Stimulated activated CD4-positive, alpha-beta T cell treated with anti-CD3 and anti-CD28 coated beads, Interleukin-12 subunit alpha, Interleukin-12 subunit beta, amount 100 ng/mL, for 48 hours (primary cell): ENCODE data around the gene MEIS2.

Source experiments
- DNase-seq, 3 donors: peaks; one replicate each; pipeline ENCODE4 v3.0.0-alpha.2; 2020; ENCODE audit warnings: low read depth in 2 of 3, low spot score in 1 of 3

Gene MEIS2

DNA sequence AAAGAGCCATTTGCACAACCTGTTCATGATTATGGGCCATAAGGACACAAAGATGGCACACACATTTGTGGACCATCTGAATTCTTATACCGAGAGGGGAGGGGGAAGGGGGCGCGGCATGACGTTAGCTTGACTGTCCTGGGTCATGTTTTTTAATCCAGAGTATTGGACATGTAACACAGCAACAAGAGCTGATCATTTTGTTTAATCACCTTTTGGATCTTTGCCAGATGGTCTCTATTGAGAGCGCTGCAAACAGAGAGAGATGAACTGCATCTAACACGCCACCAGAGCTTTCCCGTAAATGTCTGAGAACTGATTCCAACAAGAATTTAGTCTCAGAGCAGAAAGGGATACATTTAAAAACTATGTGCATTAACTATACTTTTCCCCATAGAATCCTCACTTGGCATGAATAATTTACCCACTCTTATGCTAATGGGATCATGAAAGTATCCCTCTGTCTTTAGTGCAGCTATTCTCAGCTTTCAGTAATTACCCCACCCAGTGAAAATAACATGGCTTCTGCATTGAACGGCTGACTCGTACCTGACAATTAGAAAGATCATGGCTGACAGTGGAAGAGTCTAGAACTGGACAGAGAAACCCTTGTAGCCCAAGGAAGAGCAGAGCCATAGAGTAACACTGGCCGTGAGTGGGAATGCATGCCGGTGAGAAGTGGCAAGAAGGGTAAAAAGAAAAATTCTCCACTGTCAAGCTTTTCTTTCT, 22.6 kb downstream of the MEIS2 start:
- DNase-seq: no peak

DNA sequence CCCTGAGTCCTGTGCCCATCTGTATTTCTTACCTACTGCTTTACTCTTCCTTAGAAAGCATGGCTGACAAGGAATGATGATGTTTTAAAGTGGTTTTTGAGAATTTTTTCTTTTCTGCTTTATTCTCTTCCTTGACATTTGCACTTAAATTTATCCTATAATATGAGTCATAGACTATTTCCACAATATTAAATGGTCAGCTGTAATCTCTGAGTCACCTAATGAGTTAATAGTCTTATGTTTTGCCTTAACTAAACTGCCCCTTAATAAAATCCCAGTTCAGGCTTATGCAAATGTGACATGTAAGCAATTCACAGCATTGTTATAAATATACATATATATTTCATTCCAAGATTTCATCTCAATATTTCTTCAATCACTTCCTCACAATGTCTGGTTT, 23.8 kb downstream of the MEIS2 start:
- no peak for DNase-seq

DNA sequence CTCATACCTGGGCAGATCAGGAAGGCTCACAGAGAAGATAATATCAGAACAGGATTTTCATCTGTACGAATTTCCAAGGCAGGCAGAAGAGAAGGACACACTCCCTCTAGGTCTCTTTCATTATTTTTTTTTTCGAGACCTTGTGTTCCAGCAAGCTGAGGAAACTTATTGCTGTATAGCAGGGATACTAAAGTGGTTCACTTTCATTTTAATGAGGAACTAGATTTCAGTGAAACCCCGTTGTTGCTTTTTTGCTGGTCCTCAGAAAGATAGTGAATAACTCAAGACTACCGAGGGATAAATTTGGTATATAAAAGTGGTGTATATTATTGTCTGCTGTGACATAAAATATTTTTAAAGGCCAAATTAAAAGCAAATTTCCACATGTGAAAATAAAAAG, 24.6 kb downstream of the MEIS2 start:
- DNase-seq: no peak

GRCh38 chr15:37072181-37072580, 28.2 kb downstream of the MEIS2 start:
- DNase-seq: no peak

DNA sequence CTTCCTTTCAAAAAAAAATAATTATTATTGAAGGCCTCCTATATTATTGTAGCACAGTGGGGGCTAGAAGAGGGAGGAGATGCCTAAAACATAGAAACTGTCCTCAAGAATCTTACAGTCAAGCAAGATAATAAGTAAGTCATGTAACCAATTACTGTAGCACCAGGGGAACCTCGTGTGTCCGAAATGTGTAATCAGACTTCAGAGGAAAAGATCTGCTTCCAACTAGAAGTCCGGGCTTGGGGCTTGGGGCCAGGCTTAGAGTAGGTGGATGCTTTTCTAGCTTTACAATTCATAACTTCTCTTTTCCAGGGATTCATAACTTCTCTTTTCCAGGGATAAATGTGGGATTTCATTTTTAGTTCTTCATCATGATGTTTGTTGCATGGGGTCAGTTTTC, 29.2 kb downstream of the MEIS2 start:
- DNase-seq: no peak

- no peak for DNase-seq
These were observed 29.7 kb downstream of the MEIS2 start for GRCh38 chr15:37070686-37071085.

DNA sequence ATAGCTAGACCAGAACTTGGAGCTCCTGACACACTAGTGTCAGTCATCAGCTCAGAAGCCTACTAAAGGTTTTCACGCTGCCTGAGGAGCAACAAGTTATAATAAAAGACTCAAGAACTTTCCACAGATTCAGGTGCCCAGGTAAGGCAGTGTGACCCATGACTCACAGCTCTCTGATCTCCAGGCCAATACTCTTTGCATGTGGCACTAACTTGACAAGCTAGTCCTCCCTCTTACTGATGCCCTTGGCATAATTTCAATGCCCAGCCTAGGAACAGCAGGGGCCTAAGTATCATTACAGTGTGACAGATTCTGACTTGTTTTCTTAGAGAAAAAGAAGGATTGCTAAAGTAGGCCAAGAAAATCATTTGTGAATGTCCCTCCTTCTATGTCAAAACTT, 38.4 kb downstream of the MEIS2 start:
- no peak for DNase-seq

DNA sequence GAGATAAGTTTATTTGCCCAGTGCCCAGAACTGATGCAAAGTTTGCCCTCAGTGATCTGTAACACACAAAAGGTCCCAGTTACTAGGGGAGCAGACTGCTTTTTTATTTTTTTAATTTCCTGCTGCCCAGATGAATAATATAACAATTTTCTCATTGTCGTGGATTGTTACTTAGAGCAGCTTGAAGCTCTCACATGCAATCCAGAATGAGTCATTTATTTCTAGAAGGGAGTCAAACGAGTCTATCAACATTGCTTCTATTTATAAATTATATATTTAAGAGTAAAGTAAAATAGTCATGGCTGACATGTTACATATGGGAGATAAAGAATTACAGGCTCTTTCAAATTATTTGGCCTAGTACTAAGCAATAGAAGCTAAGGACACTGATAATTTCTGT, 41.3 kb downstream of the MEIS2 start:
- DNase-seq: no peak

- no peak for DNase-seq
These were observed 41.9 kb downstream of the MEIS2 start for GRCh38 chr15:37058316-37058985.

GRCh38 chr15:37057831-37058230, 42.5 kb downstream of the MEIS2 start:
- no peak for DNase-seq

DNA sequence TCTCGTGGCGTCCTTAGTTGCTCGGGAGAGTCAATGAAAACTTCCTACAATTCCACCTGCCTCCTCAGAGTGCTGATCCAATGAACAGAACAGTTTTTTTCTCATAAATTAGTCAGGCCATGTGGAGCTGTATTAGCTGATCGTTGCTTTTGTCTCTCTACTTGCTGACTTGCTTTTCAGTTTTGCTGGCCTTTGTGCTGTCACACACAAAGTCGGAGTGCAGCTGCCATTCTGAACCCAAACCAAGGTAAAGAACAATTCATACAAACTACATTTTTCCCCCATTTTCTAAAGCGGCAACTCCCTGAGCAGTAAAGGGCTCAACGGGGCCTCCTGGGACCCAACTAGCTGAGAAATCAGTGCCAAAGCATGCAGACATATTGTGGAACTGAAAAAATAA, 43.1 kb downstream of the MEIS2 start:
- DNase-seq: no peak

GRCh38 chr15:37056177-37057121, 43.9 kb downstream of the MEIS2 start:
- no peak for DNase-seq

DNA sequence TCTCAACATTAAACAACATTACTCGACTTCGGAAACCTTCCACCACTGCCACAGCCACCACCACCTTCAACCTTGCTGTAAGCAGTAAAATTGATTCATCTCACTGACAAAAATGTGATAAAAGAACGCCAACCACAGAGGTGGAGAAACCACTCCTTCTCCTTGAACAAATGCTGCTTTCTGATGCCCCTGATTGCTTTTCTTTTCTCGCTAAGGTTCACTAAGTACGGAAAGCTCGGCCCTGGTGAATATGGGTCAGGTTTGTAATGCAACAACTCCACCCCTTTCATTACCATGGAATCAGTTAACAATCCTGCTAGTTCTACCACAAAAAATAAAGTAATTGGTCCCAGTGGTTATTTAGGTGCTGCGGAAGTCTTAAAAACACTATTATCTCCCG, 44.9 kb downstream of the MEIS2 start:
- no peak for DNase-seq

DNA sequence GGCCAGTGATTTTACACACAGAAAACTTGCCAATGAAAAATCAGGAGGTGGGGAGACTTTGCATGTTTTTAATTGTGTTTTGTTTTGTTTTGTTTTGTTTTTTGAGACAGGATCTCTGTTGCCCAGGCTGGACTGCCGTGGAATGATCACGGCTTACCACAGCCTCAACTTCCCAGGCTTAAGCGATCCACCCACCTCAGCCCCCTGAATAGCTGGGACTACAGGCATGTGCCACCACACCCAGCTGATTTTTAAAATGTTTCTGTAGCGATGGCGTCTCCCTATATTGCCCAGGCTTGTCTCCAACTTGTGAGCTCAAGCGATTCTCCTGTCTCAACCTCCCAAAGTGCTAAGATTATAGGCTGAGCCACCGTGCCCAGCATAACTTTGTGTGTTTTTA, 46.0 kb downstream of the MEIS2 start:
- no peak for DNase-seq

GRCh38 chr15:37053166-37053565, 47.2 kb downstream of the MEIS2 start:
- no peak for DNase-seq

- DNase-seq: no peak
These were observed 50.0 kb downstream of the MEIS2 start for GRCh38 chr15:37050345-37050744.

GRCh38 chr15:37046876-37047614, 53.3 kb downstream of the MEIS2 start:
- no peak for DNase-seq

- no peak for DNase-seq
These were observed 54.2 kb downstream of the MEIS2 start for GRCh38 chr15:37045859-37046740.

- DNase-seq: no peak
These were observed 55.3 kb downstream of the MEIS2 start for GRCh38 chr15:37044915-37045648.

DNA sequence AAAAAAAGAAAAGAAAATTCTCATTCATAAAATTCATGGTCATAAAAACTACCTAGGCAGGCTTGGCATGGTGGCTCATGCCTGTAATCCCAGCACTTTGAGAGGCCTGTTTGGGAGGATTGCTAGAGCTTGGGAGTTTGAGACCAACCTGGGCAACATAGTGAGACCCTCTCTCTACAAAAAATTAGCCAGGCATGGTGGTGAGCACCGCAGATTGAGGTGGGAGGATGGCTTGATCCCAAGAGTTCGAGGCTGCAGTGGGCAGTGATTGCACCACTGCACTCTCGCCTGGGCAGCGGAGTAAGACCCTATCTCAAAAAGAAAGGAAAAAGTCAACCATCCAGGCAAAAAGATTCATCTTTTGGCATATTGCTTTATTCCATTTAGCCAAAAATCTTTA, 58.5 kb downstream of the MEIS2 start:
- no peak for DNase-seq
